Measurements from ENCODE around the gene ACP2.

ACP2 gene

GRCh38 chr11:47244448-47245350, 3.9 kb downstream of the ACP2 start:
- peak in 1 of 56 donors; percentile 7 for DNase-seq

- DNase-seq: no peak
Observed at GRCh38 chr11:47243454-47243853, 5.2 kb downstream of the ACP2 start.

GRCh38 chr11:47242596-47243192, 5.9 kb downstream of the ACP2 start:
- no peak for DNase-seq

GRCh38 chr11:47241841-47242301, 6.7 kb downstream of the ACP2 start:
- DNase-seq: no peak

- DNase-seq: no peak
Observed at GRCh38 chr11:47239852-47240251, 8.8 kb downstream of the ACP2 start.

DNA sequence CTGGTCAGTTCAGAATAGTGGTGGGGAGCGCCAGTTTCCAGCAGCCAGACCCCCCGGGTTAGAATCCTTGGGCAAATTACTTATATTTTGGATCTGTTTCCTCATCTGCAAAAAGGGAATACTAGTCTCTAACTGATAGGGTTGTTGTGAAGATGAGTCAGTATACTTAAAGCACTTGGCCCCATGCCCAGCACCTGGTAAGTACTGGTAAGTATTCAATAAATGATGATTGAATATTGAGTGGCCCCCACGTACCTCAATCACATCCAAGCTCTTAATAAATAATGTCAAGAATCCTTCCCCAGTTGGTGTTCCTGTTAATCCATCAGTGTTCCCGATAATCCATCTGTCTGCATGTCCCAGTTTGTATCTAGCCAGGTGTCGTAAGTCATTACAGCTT, 12.1 kb downstream of the ACP2 start:
- DNase-seq: peak in 2 of 56 donors; percentile 29 to 39

DNA sequence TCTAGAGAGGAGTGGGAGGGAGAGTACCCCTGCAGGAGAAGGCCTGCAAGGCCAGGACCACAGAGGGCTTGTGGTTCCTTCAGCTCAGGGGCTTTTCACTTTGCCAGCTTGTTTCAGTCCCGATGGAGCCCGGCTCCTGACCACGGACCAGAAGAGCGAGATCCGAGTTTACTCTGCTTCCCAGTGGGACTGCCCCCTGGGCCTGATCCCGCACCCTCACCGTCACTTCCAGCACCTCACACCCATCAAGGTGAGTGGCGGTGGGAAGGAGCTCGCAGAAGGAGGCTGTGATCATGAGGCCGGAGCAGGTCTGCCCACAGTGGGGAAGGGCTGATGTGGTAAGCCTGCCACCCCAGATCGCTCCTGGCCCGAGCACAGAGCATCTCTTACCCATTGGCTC, 13.5 kb downstream of the ACP2 start:
- DNase-seq: no peak

DNA sequence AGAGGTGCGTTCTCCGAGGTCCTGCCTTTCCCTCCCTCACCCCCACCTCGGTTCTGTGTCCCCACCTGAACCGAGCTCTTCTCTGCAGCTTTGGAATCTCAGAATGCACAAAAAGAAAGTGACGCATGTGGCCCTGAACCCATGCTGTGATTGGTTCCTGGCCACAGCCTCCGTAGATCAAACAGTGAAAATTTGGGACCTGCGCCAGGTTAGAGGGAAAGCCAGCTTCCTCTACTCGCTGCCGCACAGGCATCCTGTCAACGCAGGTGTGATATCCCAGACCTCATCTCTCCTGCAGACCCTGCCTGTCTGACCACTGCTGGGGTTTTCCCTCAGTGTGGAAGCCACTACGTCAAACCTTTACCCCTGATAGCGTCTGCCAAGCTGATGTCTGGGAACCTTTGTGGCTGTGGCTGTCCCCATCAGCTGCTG, 13.9 kb downstream of the ACP2 start:
- no peak for DNase-seq

DNA sequence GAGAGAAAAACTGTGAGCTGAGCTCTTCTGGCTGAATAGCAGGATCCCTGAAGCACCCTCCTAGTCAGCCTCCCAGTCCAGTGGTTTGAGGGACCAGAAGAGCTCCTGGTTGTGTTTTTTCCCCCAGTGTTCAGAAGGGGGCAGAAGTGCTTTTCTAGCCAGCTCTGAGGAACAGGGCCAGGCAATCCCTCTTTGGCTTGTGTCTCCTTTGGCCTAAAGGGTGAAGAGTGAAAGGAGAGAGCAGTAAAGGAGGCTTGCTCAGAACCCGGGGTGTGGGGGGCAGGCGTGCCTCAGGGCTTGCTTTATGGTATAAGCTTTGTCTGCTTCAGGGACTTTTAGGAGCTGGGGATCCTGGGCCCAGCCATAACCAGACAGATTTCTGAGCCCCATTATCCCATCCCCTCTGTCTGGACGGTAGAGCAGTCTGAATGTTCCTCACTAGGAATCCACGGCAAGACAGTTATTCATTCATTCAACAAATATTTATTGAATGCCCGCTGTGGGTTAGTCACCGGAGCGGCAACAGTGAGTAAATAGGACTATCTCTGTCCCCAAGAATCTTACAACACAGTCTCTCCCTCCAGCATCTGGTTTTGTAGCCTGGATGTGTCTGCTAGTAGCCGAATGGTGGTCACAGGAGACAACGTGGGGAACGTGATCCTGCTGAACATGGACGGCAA, 14.5 kb downstream of the ACP2 start:
- peak in 2 of 56 donors; percentile 26 to 36 for DNase-seq

DNA sequence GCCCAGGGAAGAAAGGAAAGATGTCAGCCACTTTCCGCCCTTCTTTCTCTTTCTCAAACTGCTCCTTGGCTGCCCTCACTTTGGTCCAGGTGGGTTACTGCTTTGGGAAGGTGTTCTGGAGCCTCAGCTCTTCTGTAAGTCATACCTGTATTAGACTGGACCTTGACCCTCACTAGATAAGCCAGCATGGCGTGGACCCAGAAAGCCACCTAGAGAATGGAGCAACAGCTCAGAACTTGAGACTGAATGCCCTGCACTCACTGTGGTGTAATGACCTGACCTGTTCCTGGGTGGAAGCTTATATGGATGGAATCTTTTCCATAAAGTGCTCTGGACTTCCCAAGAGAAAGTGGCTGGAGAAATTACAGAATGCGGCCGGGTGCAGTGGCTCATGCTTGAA, 15.6 kb downstream of the ACP2 start:
- DNase-seq: no peak

DNA sequence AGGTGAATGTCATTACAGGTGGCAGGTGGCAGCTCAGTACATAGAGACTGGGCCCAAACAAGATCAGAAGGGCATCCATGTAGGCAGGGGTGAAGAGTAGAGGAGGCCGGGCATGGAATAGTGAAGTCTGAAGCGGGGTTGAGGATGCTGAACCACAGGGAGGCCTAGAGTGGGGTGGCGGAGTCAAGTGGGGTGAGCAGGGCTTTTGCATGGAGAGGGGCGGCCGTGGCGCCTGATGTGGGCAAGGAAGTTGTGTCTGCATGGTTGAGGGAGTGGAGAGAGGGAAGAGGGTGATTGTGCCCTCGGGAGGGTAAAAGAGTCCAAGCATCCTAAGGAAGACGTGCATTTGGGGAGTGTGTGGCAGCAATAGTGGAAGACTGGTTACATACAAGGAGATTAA, 19.5 kb downstream of the ACP2 start:
- no peak for DNase-seq

- DNase-seq: no peak
Observed at GRCh38 chr11:47225552-47226400, 22.8 kb downstream of the ACP2 start.

DNA sequence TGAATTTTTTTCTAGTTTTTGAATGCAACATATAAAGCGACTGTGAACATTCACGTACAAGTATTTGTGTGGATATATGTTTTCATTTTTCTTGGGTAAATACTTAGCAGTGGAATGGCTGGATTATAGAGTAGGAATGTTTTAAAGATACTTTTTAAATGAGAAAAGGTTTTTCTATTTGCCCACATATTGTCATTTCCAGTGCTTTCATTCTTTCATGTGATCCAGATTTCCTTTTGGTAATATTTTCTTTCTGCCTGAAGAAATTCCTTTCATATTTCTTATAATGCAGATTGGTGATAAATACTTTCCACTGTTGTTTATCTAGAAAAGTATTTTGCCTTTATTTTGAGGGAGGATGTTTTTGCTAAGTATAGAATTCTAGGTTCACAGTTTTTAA, 25.9 kb downstream of the ACP2 start:
- DNase-seq: no peak

- DNase-seq: no peak
Observed at GRCh38 chr11:47220401-47220821, 28.2 kb downstream of the ACP2 start.

GRCh38 chr11:47216121-47216798, 32.4 kb downstream of the ACP2 start:
- DNase-seq: peak in 7 of 56 donors; percentile 3 to 53 (median 25)

- no peak for DNase-seq
Observed at GRCh38 chr11:47215366-47215910, 33.2 kb downstream of the ACP2 start.

DNA sequence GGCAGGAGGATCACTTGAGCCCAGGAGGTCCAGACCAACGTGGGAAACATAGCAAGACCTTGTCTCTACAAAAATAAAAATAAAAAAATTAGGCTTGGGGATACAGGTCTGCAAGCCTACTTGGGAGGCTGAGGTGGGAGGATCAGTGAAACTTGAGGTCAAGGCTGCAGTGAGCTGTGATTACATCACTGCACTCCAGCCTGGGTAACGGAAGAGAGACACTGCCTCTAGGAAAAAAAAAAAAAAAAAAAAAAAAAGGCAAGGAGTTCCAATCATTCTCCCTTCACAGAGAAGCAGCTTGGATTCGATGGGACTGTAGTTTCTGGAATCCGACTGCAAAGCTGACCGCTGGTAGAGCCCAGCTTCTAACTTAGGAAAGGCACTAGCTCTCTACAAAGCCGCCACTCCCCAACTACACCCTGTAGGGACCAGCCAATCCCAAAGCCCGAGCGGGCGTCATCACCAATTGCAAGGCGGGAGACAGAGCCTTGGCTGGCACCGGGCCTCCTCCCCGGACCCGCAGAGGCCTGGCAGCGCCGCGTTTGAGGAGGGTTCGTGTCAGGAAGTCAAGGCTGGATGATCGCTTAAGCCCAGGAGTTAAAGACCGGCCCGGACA, 34.6 kb downstream of the ACP2 start:
- peak; percentile 15 to 97 (median 89) for DNase-seq

- DNase-seq: no peak
Observed at GRCh38 chr11:47212938-47213337, 35.7 kb downstream of the ACP2 start.

DNA sequence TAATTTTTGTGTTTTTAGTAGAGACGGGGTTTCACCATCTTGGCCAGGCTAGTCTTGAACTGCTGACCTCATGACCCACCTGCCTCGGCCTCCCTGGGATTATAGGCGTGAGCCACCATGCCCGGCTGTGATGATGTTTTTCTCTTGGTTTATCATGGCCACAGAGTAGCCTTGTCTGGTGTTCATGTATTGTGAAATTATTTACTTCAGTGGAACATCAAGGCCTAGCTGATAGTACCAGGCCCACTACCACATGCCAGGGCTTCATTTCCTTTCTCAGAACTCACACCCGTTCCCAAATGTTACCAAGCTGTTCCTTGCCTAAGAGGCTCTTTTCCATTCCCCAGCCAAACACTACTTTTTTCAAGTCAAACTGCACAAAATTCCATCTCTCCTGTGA, 40.0 kb downstream of the ACP2 start:
- DNase-seq: no peak
